ENCODE results near the gene UTP11.

The UTP11 gene

DNA sequence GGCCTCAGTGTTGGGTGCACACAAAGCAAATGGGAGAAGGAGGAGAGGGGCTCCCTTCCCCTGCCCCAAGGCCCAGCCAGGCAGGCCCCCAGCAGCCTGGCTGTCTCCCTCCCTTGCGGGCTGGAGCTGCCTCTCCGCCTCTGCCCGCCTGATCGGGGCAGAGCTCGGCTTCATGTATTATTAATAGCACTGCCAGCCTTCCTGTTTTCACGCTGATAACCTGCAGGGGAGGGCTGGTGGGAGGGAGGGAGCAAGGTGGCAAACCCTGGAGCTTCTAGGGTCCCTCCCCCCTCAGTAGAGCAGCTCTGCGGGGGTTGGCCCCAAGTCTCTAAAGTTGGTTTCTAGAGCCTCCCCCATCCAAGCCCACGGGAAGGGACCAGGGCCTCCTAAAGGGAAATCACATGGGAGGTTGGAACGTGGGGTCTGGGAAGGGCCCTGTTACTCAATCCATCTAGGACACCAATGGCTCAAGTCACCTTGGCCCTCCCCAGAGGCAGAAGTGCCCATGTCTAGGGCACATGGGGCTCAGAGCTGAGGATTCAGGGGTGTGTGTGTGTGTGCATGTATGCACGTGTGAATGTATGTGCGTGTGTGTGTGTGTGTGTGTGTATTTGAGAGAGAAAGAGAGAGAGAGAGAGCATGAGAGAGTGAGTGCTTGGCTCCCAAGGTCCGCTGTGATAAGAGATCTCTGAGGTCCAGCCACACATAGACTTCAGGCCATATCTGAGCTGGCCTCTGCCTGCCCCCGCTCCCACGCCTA, 55.9 kb downstream of the UTP11 start:
- no peak for DNase-seq (ENCODE audit: extremely low spot score)
- ChIA-PET CTCF (interaction anchor here (1.7 kb wide), 1 partner anchor 15 kb away, joined by 3 read pairs; no protein-coding TSS in a partner anchor), POLR2A (no interaction called here)
- TF ChIP-seq ZNF384 (IDR thresholded peaks at IDR 0.05) (no peak), LEF1 (IDR thresholded peaks at IDR 0.05; ENCODE audit: borderline replicate concordance) (no peak), CTBP1 (IDR thresholded peaks at IDR 0.05; ENCODE audit: borderline replicate concordance) (no peak), BHLHE40 (IDR thresholded peaks at IDR 0.05; ENCODE audit: borderline replicate concordance) (no peak), ARNT (IDR thresholded peaks at IDR 0.05) (no peak), L3MBTL2 (conservative IDR thresholded peaks at IDR 0.05) (no peak), FOXM1 (IDR thresholded peaks at IDR 0.05; ENCODE audit: borderline replicate concordance) (no peak), HDGF (IDR thresholded peaks at IDR 0.05; ENCODE audit: borderline replicate concordance) (no peak)
- TF ChIP-seq, protein P1, sequence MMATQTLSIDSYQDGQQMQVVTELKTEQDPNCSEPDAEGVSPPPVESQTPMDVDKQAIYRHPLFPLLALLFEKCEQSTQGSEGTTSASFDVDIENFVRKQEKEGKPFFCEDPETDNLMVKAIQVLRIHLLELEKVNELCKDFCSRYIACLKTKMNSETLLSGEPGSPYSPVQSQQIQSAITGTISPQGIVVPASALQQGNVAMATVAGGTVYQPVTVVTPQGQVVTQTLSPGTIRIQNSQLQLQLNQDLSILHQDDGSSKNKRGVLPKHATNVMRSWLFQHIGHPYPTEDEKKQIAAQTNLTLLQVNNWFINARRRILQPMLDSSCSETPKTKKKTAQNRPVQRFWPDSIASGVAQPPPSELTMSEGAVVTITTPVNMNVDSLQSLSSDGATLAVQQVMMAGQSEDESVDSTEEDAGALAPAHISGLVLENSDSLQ (IDR thresholded peaks at IDR 0.05), result no peak

DNA sequence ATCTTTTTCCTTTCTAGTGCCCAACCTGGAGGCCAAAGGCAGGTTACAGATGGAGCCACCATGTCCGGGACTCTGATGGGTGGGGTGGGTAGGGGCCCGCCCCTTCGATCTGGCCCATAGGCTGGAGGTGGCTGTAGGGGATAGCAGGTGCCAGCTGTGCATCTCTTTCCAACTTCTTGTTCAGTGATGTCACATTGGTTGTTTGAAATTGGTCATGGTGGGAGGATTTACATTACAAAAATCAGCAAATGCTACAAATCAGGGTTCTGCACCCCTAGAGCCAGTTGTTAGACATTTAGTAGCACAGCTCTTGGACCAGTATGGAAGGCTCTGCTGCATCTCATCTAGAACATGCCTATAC, 56.4 kb downstream of the UTP11 start:
- no peak for DNase-seq (ENCODE audit: extremely low spot score)
- ChIA-PET CTCF (no interaction called here), POLR2A (no interaction called here)
- TF ChIP-seq ELF4 (IDR thresholded peaks at IDR 0.05) (no peak), HDGF (IDR thresholded peaks at IDR 0.05; ENCODE audit: borderline replicate concordance) (no peak), FOXK2 (IDR thresholded peaks at IDR 0.05) (no peak), TARDBP (IDR thresholded peaks at IDR 0.05) (no peak), SP1 (IDR thresholded peaks at IDR 0.05) (no peak), BHLHE40 (IDR thresholded peaks at IDR 0.05; ENCODE audit: borderline replicate concordance) (no peak), CTBP1 (IDR thresholded peaks at IDR 0.05; ENCODE audit: borderline replicate concordance) (no peak), LEF1 (IDR thresholded peaks at IDR 0.05; ENCODE audit: borderline replicate concordance) (no peak), ZNF384 (IDR thresholded peaks at IDR 0.05) (no peak), FOXM1 (IDR thresholded peaks at IDR 0.05; ENCODE audit: borderline replicate concordance) (no peak), NFRKB (IDR thresholded peaks at IDR 0.05) (no peak), ARNT (IDR thresholded peaks at IDR 0.05) (no peak), L3MBTL2 (conservative IDR thresholded peaks at IDR 0.05) (no peak), FOXA1 (IDR thresholded peaks at IDR 0.05) (no peak), SUZ12 (IDR thresholded peaks at IDR 0.05) (no peak)
- TF ChIP-seq, protein P1 (IDR thresholded peaks at IDR 0.05), result no peak

DNA sequence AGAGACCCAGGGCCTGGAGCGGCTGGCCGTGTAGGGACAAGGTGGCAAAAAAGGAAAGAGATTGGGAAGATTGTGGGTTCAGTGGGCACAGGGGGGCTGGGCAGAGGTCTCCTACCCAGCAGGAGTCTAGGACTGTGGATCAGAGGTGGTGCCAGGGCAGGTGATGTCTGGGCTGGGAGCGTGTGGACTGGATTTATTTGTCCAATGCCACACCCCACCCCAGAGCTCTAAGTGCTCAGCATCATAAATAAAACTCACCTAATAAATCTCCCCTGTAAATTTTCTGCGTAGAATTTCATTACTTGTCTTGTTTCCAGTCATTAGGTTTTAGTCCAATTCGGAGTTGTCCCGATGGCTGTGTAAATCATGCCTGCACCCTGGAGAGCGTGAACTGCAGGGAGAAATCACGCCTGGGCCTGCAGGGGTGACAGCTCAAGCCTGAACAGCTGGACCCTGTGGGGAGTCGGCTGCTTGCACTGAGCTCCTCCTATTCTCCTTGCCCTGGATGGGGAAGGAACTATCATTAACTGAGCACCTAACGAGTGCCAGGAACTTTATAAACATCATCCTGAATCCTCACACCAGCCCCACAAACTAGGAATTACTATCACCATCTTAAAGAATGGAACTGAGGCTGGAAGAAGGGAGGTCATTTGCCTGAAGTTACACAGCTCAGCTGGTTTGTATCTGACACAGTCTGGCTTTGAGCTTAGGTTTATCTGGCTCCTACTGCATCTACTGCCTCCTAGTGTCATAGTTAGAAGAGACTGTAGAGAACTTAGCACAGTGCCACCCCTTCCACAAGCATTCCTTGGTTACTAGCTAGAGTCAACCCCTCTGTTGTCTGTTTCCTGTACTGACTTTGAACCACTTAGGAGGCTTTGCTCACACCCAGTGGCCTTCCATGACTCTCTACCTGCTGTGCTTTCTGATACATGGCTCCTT, 59.0 kb downstream of the UTP11 start:
- TF ChIP-seq, protein P1 (IDR thresholded peaks at IDR 0.05), result peak; percentile 73
- TF ChIP-seq NFRKB (IDR thresholded peaks at IDR 0.05), result no peak
- DNase-seq (ENCODE audit: extremely low spot score), result peak; percentile 60
- ChIA-PET CTCF (interaction anchor here (0.6 to 2.1 kb wide), 21 partner anchors 9 to 764 kb away, joined by 3 to 7 read pairs (median 4); partner anchors contain the start of gene POU3F1), POLR2A (interaction anchor here (1.4 kb wide), 1 partner anchor 60 kb away, joined by 3 read pairs; no protein-coding TSS in a partner anchor)

DNA sequence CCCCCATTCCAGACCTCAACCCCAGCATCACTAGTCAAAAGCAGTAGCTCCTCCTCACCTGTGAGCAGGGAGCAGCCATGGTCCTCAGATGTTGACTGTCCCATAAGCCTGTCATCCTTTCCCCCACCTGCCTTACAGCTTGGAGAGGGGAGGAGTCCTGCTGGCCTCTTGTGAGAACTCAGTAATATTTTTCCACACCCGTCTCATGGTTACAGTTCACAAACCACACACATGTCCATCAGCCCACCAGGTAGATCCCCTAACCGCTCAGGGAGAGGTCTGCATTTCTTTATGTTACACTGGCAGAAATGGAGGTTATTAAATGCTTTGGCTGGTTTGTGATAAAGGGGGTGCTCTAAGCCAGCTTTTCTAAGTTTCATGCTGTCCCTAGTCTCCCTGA, 60.3 kb downstream of the UTP11 start:
- ChIA-PET POLR2A (interaction anchor here (1.4 kb wide), 1 partner anchor 61 kb away, joined by 3 read pairs; no protein-coding TSS in a partner anchor), CTCF (interaction anchor here (1.7 to 2.1 kb wide), 2 partner anchors 10 to 43 kb away, joined by 6 read pairs; no protein-coding TSS in a partner anchor)
- no peak for TF ChIP-seq TARDBP (IDR thresholded peaks at IDR 0.05)
- no peak for TF ChIP-seq ELF4 (IDR thresholded peaks at IDR 0.05)
- TF ChIP-seq BHLHE40 (IDR thresholded peaks at IDR 0.05; ENCODE audit: borderline replicate concordance), result no peak
- TF ChIP-seq FOXA1 (IDR thresholded peaks at IDR 0.05), result no peak
- no peak for TF ChIP-seq SUZ12 (IDR thresholded peaks at IDR 0.05)
- no peak for TF ChIP-seq CTBP1 (IDR thresholded peaks at IDR 0.05; ENCODE audit: borderline replicate concordance)
- TF ChIP-seq HDGF (IDR thresholded peaks at IDR 0.05; ENCODE audit: borderline replicate concordance), result no peak
- no peak for TF ChIP-seq LEF1 (IDR thresholded peaks at IDR 0.05; ENCODE audit: borderline replicate concordance)
- TF ChIP-seq ARNT (IDR thresholded peaks at IDR 0.05), result no peak
- TF ChIP-seq L3MBTL2 (conservative IDR thresholded peaks at IDR 0.05), result no peak
- no peak for TF ChIP-seq NFRKB (IDR thresholded peaks at IDR 0.05)
- no peak for TF ChIP-seq FOXK2 (IDR thresholded peaks at IDR 0.05)
- TF ChIP-seq FOXM1 (IDR thresholded peaks at IDR 0.05; ENCODE audit: borderline replicate concordance), result no peak
- no peak for TF ChIP-seq SP1 (IDR thresholded peaks at IDR 0.05)
- no peak for TF ChIP-seq ZNF384 (IDR thresholded peaks at IDR 0.05)
- TF ChIP-seq, protein P1 (IDR thresholded peaks at IDR 0.05), result no peak
- DNase-seq (ENCODE audit: extremely low spot score), result no peak
